GM10266 (cell line): ENCODE data around the gene NDUFB10.

ENCODE experiments used
- DNase-seq: peaks from one replicate; pipeline ENCODE4 v3.0.0; 2012; ENCODE audit errors: extremely low spot score
- TF ChIP-seq, protein P1 (sequence below): IDR thresholded peaks from 2 replicates; pipeline ENCODE4 v1.5.1; 2012; ENCODE audit warnings: mild to moderate bottlenecking, low read depth; ENCODE audit not compliant: control insufficient read depth, insufficient read depth; ENCODE audit errors: missing control alignments

The NDUFB10 gene

GRCh38 chr16:1944612-1945199 is 14.6 kb upstream of the NDUFB10 start:
- TF ChIP-seq, protein P1, sequence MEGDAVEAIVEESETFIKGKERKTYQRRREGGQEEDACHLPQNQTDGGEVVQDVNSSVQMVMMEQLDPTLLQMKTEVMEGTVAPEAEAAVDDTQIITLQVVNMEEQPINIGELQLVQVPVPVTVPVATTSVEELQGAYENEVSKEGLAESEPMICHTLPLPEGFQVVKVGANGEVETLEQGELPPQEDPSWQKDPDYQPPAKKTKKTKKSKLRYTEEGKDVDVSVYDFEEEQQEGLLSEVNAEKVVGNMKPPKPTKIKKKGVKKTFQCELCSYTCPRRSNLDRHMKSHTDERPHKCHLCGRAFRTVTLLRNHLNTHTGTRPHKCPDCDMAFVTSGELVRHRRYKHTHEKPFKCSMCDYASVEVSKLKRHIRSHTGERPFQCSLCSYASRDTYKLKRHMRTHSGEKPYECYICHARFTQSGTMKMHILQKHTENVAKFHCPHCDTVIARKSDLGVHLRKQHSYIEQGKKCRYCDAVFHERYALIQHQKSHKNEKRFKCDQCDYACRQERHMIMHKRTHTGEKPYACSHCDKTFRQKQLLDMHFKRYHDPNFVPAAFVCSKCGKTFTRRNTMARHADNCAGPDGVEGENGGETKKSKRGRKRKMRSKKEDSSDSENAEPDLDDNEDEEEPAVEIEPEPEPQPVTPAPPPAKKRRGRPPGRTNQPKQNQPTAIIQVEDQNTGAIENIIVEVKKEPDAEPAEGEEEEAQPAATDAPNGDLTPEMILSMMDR, result no peak
- DNase-seq, result no peak

DNA sequence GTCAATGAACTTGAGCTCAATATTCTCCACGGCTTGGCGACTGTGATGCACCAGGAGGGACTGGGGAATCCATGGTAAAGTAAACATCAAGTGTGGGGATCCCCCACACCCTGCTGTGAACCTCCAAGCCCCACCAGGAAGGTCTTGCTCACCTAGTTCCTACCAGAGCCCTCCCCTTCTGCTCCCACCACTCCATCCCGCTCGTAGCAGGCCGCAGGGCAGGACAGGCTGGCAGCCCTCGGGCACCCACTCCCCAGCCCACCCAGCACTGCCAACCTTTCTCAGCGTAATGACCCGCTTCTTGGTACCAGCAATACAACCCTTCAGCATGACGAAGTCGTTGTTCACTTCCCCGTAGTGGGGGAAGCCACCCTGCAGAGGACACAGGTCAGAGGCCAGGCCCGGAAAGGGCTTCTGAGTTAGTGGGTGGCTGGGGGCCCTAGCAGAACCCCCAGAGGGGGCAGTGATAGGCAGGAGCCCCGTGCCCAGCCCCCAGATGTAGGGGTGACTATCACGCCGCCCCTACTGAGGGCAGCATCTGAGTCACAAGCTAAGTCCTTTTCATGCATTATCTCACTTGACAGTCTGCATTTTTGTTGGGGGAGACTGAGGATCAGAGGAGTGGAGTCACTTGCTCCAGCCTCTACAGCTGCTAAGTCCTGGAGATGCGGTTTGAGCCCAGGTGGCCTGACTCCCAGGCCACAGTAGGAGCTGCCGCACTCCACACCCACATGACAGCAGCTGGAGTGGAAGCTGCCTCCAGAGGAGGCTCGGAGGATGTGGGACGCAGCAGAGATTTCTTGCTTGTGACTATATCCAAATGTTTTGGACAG is 13.6 kb upstream of the NDUFB10 start:
- DNase-seq, result no peak
- TF ChIP-seq, protein P1, result no peak

DNA sequence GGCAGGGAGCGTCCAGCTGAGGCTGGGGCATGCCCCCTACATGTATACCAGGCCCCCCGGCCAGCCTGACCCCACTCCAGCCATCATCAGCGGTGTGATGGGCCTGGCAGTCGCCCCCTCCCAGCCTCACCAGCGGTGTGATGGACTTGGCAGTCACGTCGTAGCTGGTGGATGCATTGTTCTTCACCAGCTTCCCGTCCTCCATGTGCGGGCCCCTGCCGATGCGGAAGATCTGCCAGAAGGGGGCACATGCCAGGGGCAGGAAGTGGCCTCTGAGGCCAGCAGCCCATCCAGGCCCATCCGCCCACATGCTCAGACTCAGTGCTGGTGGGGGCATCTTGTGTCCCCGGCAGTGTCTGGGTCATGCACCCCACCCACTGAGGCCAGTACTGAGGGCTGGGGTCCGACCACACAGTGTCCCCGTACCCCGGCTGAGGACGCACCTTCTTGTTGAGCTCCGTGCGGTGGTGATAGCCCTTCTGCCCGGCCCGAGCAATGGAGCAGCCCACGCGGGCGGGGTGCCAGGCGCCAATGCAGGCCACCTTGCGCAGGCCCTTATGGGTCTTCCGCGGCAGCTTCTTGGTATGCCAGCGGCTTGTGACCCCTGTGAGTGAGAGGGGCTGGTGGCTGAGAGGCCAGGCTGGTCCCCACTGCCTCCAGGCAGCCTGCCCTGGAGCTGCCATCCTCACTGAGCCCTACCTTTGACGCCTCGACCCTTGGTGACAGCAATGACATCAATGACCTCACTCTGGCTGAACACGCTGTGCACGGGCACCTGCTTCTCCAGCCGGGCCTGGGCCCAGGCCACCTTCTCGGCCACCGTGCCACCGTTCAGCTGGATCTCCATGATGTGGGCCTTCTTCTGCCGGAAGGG is 12.6 kb upstream of the NDUFB10 start:
- TF ChIP-seq, protein P1, result no peak
- DNase-seq, result no peak

GRCh38 chr16:1947369-1947670 is 12.0 kb upstream of the NDUFB10 start:
- TF ChIP-seq, protein P1, result no peak
- no peak for DNase-seq

DNA sequence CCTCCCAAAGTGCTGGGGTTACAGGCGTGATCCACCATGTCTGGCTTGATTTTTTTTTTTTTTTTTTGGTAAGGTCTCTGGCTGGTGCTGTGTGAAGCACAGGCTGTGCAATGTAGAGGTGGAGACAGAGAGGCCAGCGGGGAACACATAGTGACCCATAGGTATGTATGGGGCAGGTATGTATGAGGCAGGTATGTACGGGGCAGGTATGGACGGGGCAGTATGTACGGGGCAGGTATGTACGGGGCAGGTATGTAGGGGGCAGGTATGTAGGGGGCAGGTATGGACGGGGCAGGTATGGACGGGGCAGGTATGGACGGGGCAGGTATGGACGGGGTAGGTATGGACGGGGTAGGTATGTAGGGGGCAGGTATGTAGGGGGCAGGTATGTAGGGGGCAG is 9.8 kb upstream of the NDUFB10 start:
- no peak for DNase-seq
- TF ChIP-seq, protein P1, result no peak

DNA sequence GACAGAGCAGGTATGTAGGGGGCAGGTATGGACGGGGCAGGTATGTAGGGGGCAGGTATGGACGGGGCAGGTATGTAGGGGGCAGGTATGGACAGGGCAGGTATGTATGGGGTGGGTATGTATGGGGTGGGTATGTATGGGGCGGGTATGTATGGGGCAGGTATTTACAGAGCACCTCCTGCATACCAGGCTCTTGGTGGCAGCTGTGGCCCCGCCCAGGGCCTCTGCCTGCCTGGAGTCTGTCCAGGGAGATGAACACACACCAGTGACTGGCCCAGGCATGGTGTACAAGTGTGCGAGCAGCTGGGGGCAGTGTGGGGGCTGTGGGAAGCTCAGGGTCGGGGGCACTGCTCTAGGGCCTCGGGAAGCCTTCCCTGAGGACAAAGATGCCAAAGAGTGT is 9.3 kb upstream of the NDUFB10 start:
- TF ChIP-seq, protein P1, result no peak
- no peak for DNase-seq
